HG02852 (cell line): ENCODE data around the gene OR2L8.

ENCODE experiments used
- ATAC-seq: cut with Tn5 transposase; IDR thresholded peaks from one replicate; pipeline ENCODE4 v1.9.1; 2021; ENCODE audit warnings: mild to moderate bottlenecking, moderate library complexity; ENCODE audit not compliant: unreplicated experiment

The OR2L8 gene

DNA sequence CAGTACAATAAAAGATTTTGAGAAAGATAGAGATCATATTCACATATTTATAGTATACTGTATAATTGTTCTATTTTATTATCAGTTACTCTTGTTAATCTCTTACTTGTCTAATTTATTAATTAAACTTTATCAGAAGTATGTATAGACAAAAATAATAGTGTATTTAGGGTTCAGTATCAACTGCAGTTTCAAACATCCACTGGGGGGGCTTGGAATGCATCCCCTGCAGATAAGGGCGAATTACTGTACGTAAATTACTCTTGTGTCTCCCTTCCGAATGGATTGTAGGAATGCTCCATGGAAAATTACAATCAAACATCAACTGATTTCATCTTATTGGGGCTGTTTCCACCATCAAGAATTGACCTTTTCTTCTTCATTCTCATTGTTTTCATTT lies at the start of gene OR2L8:
Gene OR2L8, plus strand, starts transcription at position 301 of the 400 bp plus-strand sequence. Its CDS starts 0 bp downstream, at position 301.
- ATAC-seq: no peak

DNA sequence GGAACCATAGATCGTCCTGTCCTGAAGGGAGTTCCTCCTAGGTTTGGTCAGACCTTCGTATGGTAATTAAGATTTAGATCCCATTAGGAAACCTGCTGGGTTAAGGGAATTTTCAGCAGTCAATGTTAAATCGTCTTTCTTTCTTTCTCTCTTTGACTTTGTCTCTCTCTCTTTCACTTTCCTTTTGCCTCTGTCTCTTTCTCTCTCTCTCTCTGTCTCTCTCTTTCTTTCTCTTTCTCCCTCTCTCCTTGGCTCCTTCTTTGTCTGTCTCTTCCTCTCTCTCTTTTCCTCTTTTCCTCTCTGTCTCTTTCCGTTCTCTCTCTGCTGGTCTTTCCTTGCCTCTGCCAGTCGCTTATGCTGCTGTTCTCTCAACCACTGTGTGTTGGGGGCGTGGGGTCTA lies 44.5 kb upstream of the OR2L8 start:
- no peak for ATAC-seq

DNA sequence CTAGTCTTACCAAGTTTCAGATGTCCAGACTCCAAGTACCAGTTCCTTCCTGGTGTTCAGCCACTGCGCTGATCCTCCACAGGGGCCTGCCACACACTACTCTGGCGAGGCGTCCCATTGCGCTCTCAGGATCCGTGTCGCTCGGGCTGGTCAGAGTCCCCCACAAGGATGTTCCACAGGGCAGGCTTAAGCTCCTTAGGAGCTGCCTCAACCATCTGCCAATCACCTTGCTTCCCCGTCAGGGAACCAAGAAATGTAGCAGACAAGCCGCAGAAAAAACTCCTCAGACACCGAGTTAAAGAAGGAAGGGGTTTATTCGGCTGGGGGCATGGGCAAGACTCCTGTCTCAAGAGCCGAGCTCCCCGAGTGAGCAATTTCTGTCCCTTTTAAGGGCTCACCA lies 43.5 kb upstream of the OR2L8 start:
- ATAC-seq: no peak

DNA sequence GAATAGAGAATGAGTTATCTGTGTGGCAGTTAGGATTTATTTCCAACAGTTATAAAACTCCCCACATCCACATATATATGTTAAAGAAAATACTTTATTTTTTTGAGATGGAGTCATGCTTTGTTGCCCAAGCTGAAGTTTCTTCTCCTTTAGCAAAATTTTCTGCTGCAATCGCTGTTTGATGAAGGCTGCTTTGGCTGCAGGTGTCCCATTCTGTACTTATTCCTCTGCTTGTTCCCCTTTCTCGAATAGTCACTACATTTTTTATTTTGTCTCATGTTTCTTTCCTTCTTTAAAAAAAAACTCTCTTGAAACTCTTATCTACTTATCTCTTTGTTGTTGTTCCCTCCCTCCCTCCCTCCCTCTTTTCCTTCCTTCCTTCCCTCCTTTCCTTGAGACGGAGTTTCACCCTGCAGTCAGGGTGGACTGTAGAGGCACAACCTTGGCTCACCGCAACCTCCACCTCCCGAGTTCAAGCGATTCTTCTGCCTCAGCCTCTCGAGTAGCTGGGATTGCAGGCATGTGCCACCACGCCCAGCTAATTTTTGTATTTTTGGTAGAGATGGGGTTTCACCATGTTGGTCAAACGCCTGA lies 42.7 kb upstream of the OR2L8 start:
- no peak for ATAC-seq

- ATAC-seq: no peak
These were observed 42.1 kb upstream of the OR2L8 start for GRCh38 chr1:247906504-247907047.

DNA sequence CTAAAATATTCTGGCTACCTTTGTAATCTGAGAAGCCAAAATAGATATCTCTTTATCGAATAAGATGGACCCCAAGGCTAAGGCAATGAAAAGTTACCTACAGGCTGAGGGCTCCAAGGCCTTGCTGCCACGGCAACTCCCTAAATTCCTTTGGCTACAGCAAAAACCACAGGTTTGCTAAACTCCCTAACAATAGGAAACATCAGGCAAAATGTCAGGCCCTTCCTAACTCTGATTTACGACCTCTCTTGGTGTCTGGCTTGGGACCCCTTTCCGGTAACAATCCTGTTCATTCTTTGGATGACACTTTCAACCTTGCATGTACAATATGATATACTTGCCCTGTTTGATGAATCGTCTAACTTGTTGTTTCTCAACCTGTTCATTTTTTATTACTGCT lies 39.9 kb upstream of the OR2L8 start:
- ATAC-seq: no peak

DNA sequence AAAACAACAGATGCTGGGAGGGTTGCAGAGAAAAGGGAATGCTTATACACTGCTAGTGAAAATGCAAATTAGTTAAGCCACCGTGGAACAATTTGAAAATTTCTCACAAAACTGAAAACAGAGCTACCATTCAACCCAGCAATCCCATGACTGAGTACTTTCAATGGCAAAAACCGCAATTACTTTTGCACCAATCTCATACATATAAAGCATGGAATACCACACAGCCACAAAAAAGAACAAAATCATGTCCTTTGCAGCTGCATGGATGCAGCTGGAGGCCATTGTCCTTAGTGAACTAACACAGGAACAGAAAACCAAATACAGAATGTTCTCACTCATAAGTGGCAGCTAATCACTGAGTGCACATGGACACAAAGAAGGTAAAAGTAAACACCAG lies 34.9 kb upstream of the OR2L8 start:
- ATAC-seq: no peak

- no peak for ATAC-seq
These were observed 33.6 kb upstream of the OR2L8 start for GRCh38 chr1:247914941-247915662.

GRCh38 chr1:247919952-247920351 lies 28.7 kb upstream of the OR2L8 start, which contains the start of gene OR2T8:
Gene OR2T8, plus strand, starts transcription at chr1:247920252. Its CDS starts 766 bp downstream, at chr1:247921018.
- no peak for ATAC-seq

- ATAC-seq: no peak
These were observed 24.7 kb upstream of the OR2L8 start for GRCh38 chr1:247923941-247924340.

DNA sequence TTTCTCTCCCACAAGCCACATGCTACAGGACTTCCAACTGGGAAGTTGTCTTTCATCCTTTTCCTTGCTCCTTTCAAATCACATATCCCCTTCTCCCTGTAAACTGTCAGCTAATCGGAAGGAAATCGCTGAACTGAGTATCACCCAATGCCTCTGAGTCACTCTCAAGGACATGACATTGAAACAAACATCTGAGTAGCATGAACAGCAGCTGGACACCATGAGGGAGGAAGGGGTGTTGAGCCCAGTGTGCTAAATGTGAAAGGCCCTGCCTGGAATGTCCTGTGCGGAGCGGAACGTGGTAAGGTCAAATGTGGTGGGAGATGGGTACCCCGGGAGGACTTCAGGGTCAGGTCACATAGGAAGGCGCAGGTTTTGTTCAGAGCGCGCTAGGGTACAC lies 23.8 kb upstream of the OR2L8 start, which contains the start of gene OR2AJ1:
Gene OR2AJ1, plus strand, starts transcription at position 22 of the 400 bp plus-strand sequence. CDS start 8,880 bp downstream, outside the sequence.
- ATAC-seq: no peak

- no peak for ATAC-seq
These were observed 14.7 kb upstream of the OR2L8 start for GRCh38 chr1:247933989-247934388.

GRCh38 chr1:247935781-247936180 lies 12.9 kb upstream of the OR2L8 start:
- ATAC-seq: no peak

GRCh38 chr1:247936415-247936814 lies 12.2 kb upstream of the OR2L8 start:
- ATAC-seq: no peak

GRCh38 chr1:247936965-247937734 lies 11.5 kb upstream of the OR2L8 start:
- peak; percentile 100 for ATAC-seq

DNA sequence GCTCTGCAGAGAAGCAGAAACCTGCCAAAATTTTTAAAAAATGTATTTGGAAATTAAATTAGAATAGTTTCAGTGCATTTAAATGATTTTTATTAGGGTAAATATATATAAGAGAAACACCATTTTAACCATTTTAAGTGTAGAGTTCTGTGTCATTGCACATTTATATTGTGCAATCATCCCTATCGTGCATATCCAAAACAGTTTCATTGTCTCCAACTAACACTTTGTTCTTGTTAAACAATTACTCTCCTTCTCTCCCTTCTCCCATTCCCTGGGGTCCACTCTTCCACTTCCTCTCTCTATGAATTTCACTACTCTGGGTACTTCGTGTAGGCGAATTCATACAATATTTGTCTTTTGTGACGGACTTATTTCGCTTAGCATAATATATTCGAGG lies 6.0 kb upstream of the OR2L8 start:
- no peak for ATAC-seq

DNA sequence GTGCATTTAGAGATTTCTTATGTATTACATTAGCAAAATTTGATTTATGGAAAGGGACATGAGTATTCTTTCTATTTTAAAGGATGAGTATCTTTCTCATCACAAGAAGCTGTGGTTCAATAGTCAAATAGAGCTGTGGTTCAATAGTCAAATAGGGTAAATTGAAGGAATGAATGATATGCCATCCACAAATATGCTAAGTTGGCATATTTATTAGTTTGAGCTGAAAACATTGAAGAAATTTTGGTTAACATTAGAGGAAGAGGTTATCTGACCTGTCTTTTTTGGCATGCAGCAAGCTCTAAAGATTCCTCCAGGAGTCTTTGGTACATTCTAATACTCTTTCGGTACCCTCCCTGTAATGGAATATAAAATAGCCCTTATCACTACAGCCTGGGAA lies 4.8 kb downstream of the OR2L8 start:
- ATAC-seq: no peak

DNA sequence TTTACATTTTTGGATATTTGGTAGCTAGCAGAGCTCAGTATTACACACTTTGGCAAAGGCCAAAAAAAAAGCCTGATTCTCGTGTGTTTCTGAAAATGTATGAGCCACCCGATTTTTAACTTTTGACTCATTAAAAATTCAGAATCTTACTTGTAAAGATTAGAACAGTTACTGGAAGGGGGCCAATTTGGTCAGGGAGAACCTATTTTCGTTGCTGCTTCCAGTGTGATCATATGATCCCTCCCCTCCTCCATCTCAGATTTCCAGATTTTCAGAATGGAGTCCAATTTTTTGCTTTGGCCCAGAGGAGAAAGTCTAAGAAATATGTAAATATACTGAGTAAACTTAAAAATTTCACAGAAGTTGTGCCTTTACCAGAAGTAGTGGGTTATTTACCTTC lies 13.1 kb downstream of the OR2L8 start:
- ATAC-seq: no peak

GRCh38 chr1:247962911-247963588 lies 14.4 kb downstream of the OR2L8 start:
- ATAC-seq: no peak

GRCh38 chr1:247964933-247965332 lies 16.3 kb downstream of the OR2L8 start, which contains the start of gene OR2AK2:
Gene OR2AK2, plus strand, starts transcription at chr1:247965233. Its CDS starts 144 bp downstream, at chr1:247965377.
- ATAC-seq: no peak
